Caco-2 (cell line): ENCODE measurements around the gene OTULINL. TPM values are rescaled to one million over a fixed set of nuclear protein-coding genes. Genes with fewer than 3 reads are reported as not detected.

ENCODE experiments used
- BruUV-seq: library from RNA; stranded (reverse); fragments of 400-500 nt; replicated peaks from 2 replicates; lab custom pipeline; 2021; lab: Mats Ljungman, UMichigan
- CTCF ChIA-PET: fragments of 300-600 bp; sonication (Branson Sonifier 250); formaldehyde crosslinking; loops from one replicate; lab custom pipeline; 2022; ENCODE audit warnings: antibody characterized with exemption; lab: Charles Lee
- POLR2A ChIA-PET: fragments of 300-600 bp; sonication (Branson Sonifier 250); formaldehyde crosslinking; loops from one replicate; lab custom pipeline; 2022; ENCODE audit warnings: antibody characterized with exemption; lab: Charles Lee
- DNase-seq, 2 experiments: peaks; one replicate each; pipeline versions ENCODE4 v3.0.0 to v3.0.0-alpha.2; 2020 to 2022
- H3K27me3 ChIP-seq: replicated peaks from 2 replicates; pipeline ENCODE4 v1.6.0; 2011; ENCODE audit warnings: low read length; ENCODE audit not compliant: control insufficient read depth, insufficient read depth
- H3K36me3 ChIP-seq: 2 replicates; pipeline ENCODE4 v1.5.1; 2011; ENCODE audit warnings: low read length; ENCODE audit not compliant: control insufficient read depth, insufficient read depth
- H3K4me1 ChIP-seq: fragments of 250-450 bp; sonication (Bioruptor Pico); 2 replicates; pipeline ENCODE4 v1.5.1; 2020; ENCODE audit warnings: mild to moderate bottlenecking
- H3K4me3 ChIP-seq: 2 replicates; pipeline ENCODE4 v1.5.1; 2011; ENCODE audit warnings: low read depth, mild to moderate bottlenecking, control low read depth, low read length
- H3K9me3 ChIP-seq: fragments of 250-450 bp; sonication (Bioruptor Pico); 2 replicates; pipeline ENCODE4 v1.5.1; 2020; ENCODE audit warnings: mild to moderate bottlenecking, moderate library complexity
- H3K27ac Mint-ChIP-seq: one replicate; pipeline ENCODE4 v1.8.0; 2022; ENCODE audit warnings: mixed read lengths; ENCODE audit not compliant: unreplicated experiment
- H3K27me3 Mint-ChIP-seq: one replicate; pipeline ENCODE4 v1.8.0; 2022; ENCODE audit warnings: mixed read lengths; ENCODE audit not compliant: insufficient read depth, unreplicated experiment
- H3K36me3 Mint-ChIP-seq: one replicate; pipeline ENCODE4 v1.8.0; 2022; ENCODE audit warnings: mild to moderate bottlenecking, mixed read lengths; ENCODE audit not compliant: insufficient read depth, unreplicated experiment
- H3K4me1 Mint-ChIP-seq: one replicate; pipeline ENCODE4 v1.8.0; 2022; ENCODE audit warnings: low read depth, mixed read lengths; ENCODE audit not compliant: unreplicated experiment
- H3K4me3 Mint-ChIP-seq: one replicate; pipeline ENCODE4 v1.8.0; 2022; ENCODE audit warnings: mild to moderate bottlenecking, moderate library complexity, mixed read lengths; ENCODE audit not compliant: unreplicated experiment
- H3K9me3 Mint-ChIP-seq: one replicate; pipeline ENCODE4 v1.8.0; 2022; ENCODE audit warnings: mixed read lengths; ENCODE audit not compliant: unreplicated experiment
- intact Hi-C: fragments of 100-400 bp; cut with micrococcal nuclease; formaldehyde crosslinking; loops from one replicate; pipeline ENCODE4 v1.10.0; 2022; ENCODE audit not compliant: unreplicated experiment
- total RNA-seq: library from RNA; stranded (reverse); gene quantifications from 2 replicates; pipeline ENCODE4 v1.2.3, GENCODE V29; 2022
- TF ChIP-seq, protein P1 (sequence below), 2 experiments: fragments of 200-600 bp in 1 of 2; IDR thresholded peaks; 1 replicate in 1 of 2; 2 replicates in 1 of 2; pipeline versions ENCODE4 v1.5.1 to v1.8.0; 2011 to 2022; ENCODE audit warnings: antibody characterized with exemption in 1 of 2, control low read depth in 1 of 2, inconsistent platforms in 1 of 2, low read depth in 1 of 2, low read length in 1 of 2, mild to moderate bottlenecking in 1 of 2, moderate library complexity in 1 of 2; ENCODE audit not compliant: insufficient read depth in 1 of 2, severe bottlenecking in 1 of 2, unreplicated experiment in 1 of 2

Gene OTULINL
- total RNA-seq, 1 experiment from 2014 or later, result 18.3 TPM

- no peaks in the 10 kb centered on the region for H3K9me3 Mint-ChIP-seq
- Histone ChIP-seq H3K27me3 (no peaks in the 10 kb centered on the region), H3K9me3 (no peaks in the 10 kb centered on the region), H3K4me1 (no peaks in the 10 kb centered on the region), H3K36me3 (no peaks in the 10 kb centered on the region), H3K4me3 (no peak overlapping the region)
- no peaks in the 10 kb centered on the region for H3K36me3 Mint-ChIP-seq
- POLR2A ChIA-PET, result no interaction called here
- H3K4me1 Mint-ChIP-seq, result no peaks in the 10 kb centered on the region
- no peak for DNase-seq
- no peak overlapping the region for H3K4me3 Mint-ChIP-seq
- TF ChIP-seq, protein P1, sequence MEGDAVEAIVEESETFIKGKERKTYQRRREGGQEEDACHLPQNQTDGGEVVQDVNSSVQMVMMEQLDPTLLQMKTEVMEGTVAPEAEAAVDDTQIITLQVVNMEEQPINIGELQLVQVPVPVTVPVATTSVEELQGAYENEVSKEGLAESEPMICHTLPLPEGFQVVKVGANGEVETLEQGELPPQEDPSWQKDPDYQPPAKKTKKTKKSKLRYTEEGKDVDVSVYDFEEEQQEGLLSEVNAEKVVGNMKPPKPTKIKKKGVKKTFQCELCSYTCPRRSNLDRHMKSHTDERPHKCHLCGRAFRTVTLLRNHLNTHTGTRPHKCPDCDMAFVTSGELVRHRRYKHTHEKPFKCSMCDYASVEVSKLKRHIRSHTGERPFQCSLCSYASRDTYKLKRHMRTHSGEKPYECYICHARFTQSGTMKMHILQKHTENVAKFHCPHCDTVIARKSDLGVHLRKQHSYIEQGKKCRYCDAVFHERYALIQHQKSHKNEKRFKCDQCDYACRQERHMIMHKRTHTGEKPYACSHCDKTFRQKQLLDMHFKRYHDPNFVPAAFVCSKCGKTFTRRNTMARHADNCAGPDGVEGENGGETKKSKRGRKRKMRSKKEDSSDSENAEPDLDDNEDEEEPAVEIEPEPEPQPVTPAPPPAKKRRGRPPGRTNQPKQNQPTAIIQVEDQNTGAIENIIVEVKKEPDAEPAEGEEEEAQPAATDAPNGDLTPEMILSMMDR (IDR thresholded peaks at IDR 0.05; ENCODE audit: insufficient read depth in 1 of 2, low read depth in 1 of 2, low read length in 1 of 2, severe bottlenecking in 1 of 2, unreplicated experiment in 1 of 2), result no peak
- intact Hi-C loops, result no loop called here
- H3K27me3 Mint-ChIP-seq, result no peaks in the 10 kb centered on the region
- CTCF ChIA-PET, result no interaction called here
- H3K27ac Mint-ChIP-seq, result no peak overlapping the region
- no TSS peak for BruUV-seq
Observed at GRCh38 chr5:14594378-14595074, 12.9 kb downstream of the OTULINL start.

DNA sequence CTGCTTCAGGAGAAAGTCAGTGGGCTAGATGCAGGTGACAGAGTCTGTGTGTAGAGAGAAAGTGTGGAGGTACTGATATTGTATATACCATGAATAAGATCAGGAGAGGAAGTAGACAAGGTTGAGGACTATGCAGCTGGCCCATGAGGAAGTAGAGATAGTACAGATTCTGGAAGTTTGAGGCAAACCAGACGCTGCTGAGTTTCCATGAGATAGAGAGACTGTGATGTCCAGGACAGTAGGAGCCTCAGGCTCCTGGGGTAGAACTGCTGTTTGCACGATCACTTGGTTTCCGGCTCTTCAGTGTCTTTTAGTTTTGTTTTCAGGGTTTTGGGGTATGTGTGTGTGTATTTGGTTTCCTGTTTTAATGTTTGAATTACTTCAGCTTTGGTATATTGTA lies 13.6 kb downstream of the OTULINL start:
- no peak for DNase-seq
- Mint-ChIP-seq H3K4me3 (no peak overlapping the region), H3K4me1 (no peaks in the 10 kb centered on the region), H3K36me3 (no peaks in the 10 kb centered on the region), H3K9me3 (no peaks in the 10 kb centered on the region), H3K27me3 (no peaks in the 10 kb centered on the region), H3K27ac (no peak overlapping the region)
- H3K36me3 ChIP-seq, result no peaks in the 10 kb centered on the region
- ChIA-PET CTCF (no interaction called here), POLR2A (no interaction called here)
- H3K9me3 ChIP-seq, result no peaks in the 10 kb centered on the region
- no TSS peak for BruUV-seq
- H3K4me1 ChIP-seq, result no peaks in the 10 kb centered on the region
- TF ChIP-seq, protein P1 (IDR thresholded peaks at IDR 0.05; ENCODE audit: insufficient read depth in 1 of 2, low read depth in 1 of 2, low read length in 1 of 2, severe bottlenecking in 1 of 2, unreplicated experiment in 1 of 2), result no peak
- H3K27me3 ChIP-seq, result no peaks in the 10 kb centered on the region
- intact Hi-C loops, result no loop called here
- no peak overlapping the region for H3K4me3 ChIP-seq

GRCh38 chr5:14595891-14596290 lies 14.3 kb downstream of the OTULINL start:
- no peaks in the 10 kb centered on the region for H3K27me3 ChIP-seq
- no peaks in the 10 kb centered on the region for H3K9me3 ChIP-seq
- BruUV-seq, result no TSS peak
- H3K27me3 Mint-ChIP-seq, result no peaks in the 10 kb centered on the region
- no peak for DNase-seq
- no peaks in the 10 kb centered on the region for H3K36me3 ChIP-seq
- no peak overlapping the region for H3K4me3 Mint-ChIP-seq
- TF ChIP-seq, protein P1 (IDR thresholded peaks at IDR 0.05; ENCODE audit: insufficient read depth in 1 of 2, low read depth in 1 of 2, low read length in 1 of 2, severe bottlenecking in 1 of 2, unreplicated experiment in 1 of 2), result no peak
- CTCF ChIA-PET, result no interaction called here
- no peaks in the 10 kb centered on the region for H3K4me1 ChIP-seq
- H3K4me3 ChIP-seq, result no peak overlapping the region
- POLR2A ChIA-PET, result no interaction called here
- H3K36me3 Mint-ChIP-seq, result no peaks in the 10 kb centered on the region
- no peaks in the 10 kb centered on the region for H3K9me3 Mint-ChIP-seq
- no peak overlapping the region for H3K27ac Mint-ChIP-seq
- no peaks in the 10 kb centered on the region for H3K4me1 Mint-ChIP-seq
- intact Hi-C loops, result no loop called here
